Stimulated activated CD4-positive, alpha-beta T cell treated with anti-CD3 and anti-CD28 coated beads, TNF-alpha, amount 100 ng/mL, for 24 hours (primary cell): ENCODE data around the gene CHCHD6.

Experiments
- DNase-seq, 3 experiments: peaks; one replicate each; pipeline ENCODE4 v3.0.0-alpha.2; 2020; ENCODE audit warnings: low read depth in 3 of 3

CHCHD6 gene

DNA sequence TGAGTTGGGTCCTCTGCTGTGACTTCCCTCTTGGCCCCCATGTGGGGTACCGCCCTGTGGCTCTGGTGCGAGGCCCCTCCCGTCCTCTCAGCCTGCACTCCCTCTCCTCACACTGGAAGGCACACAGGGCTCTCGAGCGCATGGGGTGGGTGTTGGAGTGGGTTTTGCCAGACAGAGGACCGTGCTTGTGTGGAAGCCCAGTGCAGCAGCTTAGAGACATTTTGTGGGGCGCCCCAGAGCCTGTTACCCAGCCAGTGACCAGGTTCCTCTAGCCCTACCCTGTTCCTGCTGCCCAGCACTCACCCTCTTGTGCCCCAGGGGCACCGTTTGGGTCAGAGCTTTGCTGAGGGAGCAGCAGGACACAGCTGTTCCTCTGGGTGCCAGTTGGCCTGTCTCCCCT lies 288.7 kb downstream of the CHCHD6 start:
- no peak for DNase-seq

- no peak for DNase-seq
These were observed 289.4 kb downstream of the CHCHD6 start for GRCh38 chr3:126993436-126993835.

DNA sequence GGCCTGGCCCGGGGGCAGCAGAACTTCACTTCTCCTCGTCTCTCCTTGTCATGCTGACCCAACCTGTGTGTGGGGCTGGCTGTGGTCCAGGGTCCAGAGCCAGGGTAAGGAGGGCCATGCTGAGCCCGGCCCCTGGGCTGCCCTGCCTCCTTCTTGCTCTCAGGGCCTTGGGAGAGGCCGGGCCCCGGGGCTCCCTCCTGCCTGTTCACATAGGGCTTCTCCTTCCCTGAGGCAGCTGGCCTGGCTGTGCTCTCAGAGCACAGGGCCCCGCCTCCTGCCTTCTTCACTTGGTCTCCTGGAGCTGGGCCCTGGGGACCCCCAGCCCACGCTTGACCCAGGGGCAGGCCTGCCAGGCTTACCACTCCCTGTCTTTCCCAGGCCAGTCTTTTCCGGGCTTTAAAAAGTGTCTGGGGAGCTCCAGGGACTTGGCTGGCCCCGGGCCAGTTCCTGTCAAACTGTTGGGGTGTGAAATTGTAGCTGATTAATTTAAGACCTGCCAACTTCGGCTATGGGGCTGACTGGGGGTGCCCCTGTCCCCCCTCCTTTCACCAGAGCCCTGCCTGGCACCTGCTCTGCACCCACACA lies 290.7 kb downstream of the CHCHD6 start:
- DNase-seq = no peak

DNA sequence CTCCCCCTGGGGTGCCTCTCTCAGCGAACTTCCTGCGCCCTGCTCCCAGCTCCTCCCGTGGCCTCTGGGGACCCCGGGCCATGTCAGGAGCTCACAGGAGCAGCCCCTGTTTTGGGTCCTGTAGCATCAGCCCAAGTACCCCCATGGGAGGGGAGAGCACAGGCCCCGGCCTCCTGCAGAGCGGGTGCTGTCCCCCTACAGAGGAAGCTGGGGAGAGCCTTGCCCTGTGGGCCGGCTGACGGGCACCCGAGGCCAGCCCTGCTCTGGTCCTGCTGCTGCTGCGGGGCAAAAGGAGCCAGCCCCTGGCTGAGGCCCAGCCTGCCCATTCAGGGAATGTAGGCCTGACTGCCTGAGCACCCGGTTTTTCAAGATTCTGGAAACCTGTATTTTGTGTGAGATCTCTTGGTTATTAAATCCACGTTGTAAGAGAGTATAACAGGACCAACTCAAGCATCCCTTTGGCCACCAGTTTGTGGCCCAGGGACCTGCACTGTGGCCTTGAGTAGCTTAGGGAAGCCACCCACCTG lies 291.3 kb downstream of the CHCHD6 start:
- no peak for DNase-seq

GRCh38 chr3:126995926-126996512 lies 292.0 kb downstream of the CHCHD6 start:
- no peak for DNase-seq

DNA sequence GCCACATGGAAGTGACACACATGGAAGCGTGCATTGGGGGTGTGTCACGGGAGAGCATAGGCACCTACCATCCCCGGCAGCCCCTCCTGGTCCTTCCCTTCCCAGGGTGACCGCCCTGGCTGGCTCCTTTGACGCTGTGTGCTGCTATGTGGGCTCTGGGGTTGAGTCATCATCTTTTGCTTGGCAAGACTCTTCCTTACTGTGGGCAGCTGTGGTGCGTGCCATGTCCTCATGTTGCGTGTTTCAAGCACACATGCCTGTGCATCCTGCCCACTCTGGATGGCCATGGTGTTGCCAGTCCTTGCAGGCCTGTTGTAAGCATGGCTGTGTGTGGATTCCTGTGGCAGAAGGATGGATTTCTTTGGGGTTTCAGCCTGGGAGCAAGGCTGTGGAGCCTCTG lies 292.9 kb downstream of the CHCHD6 start:
- DNase-seq = no peak

- DNase-seq = no peak
These were observed 293.5 kb downstream of the CHCHD6 start for GRCh38 chr3:126997455-126998038.

- DNase-seq = no peak
These were observed 294.3 kb downstream of the CHCHD6 start for GRCh38 chr3:126998320-126998719.

DNA sequence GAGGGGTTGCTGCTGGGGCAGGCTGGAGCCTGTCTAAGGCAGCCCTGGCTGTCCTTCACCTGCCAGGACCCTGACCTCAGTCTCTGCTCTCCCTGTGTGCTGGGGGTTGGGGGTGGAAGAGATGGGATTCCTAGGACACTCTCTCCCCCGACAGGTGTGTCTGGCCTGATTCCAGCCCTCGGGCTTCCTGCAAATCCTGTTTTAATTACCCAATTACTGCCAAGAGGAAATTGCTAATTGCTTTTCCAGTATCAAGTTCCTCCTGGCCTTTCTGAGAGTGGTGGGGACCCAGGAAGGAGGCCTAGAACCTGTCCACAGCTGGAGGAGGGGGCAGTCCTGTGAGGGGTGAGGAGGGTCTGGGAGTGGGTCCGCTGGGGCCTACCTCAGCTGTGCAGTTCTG lies 294.7 kb downstream of the CHCHD6 start:
- no peak for DNase-seq

GRCh38 chr3:126999383-126999782 lies 295.3 kb downstream of the CHCHD6 start:
- no peak for DNase-seq

DNA sequence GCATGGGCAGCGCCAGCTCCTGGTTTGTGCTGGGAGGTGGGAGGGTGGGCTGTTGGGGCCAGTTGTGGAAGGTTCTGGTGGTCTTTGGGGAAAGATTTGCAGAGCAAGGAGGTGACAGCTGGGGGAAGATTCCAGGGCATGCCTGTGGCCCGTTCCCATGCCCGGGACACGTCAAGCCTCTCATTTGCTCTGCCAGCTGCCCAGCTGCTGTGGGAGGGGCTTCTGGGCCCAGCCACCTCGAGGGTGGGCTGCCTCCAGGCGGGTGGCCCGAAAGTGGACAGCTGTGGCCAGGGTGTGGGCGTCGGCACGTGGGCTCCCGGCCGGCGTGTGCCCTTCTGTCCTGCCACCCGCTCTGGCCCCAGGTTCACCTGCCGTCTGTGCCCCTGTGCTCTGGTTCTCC lies 296.1 kb downstream of the CHCHD6 start:
- no peak for DNase-seq

GRCh38 chr3:127000761-127001160 lies 296.7 kb downstream of the CHCHD6 start:
- no peak for DNase-seq

DNA sequence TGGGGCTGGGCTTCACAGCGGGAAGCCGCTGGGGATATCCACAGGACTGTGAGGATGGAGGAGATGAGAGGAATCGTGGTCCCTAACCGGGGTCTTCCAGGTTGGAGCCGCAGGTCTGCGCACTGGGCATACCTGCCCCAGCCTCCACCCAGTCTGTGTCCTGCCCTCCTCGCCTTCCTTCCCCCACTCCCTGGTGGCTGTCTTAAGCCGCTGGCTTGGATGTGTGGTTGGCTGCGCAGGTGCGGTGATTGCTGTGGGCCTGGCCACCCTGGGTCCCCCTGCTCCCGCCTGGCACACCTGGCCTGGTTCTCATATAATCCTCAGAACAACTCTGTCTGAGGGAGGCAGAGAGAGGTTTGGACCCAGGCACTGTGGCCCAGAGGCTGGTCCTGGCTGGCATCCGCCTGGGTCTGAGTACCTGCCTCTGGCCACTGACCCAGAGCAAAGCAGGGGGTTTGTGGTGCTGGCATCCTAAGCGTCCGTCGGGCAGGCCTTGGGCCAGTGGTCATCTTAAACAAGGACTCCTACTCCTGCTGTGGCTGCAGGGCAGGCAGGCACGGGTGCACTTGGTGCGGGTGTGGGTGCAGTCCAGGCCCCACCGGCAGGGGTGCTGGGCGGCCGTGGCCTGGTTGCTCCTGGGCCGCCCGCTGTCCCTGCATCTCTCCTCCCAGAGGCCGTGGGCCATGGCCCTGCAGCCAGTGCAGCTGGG lies 297.6 kb downstream of the CHCHD6 start:
- DNase-seq = no peak

- no peak for DNase-seq
These were observed 298.4 kb downstream of the CHCHD6 start for GRCh38 chr3:127002195-127003174.

DNA sequence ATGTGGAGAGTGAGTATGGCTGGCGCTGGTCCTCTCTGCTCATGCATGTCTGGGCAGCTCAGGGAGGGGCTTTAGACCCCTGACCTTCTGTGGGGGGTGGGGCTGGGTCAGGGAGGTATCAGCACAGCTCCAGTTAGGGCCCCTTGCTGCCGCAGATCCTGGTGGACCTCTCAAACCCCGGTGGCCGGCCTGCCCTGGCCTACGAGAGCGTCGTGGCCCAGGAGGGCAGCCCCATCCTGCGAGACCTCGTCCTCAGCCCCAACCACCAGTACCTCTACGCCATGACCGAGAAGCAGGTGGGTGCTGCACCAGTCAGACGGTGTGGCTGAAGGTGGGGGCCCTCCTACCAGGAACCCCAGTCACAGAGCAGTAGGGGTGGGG lies 299.1 kb downstream of the CHCHD6 start:
- DNase-seq = no peak

- DNase-seq = no peak
These were observed 299.7 kb downstream of the CHCHD6 start for GRCh38 chr3:127003601-127004280.

- no peak for DNase-seq
These were observed 300.8 kb downstream of the CHCHD6 start for GRCh38 chr3:127004641-127005397.

DNA sequence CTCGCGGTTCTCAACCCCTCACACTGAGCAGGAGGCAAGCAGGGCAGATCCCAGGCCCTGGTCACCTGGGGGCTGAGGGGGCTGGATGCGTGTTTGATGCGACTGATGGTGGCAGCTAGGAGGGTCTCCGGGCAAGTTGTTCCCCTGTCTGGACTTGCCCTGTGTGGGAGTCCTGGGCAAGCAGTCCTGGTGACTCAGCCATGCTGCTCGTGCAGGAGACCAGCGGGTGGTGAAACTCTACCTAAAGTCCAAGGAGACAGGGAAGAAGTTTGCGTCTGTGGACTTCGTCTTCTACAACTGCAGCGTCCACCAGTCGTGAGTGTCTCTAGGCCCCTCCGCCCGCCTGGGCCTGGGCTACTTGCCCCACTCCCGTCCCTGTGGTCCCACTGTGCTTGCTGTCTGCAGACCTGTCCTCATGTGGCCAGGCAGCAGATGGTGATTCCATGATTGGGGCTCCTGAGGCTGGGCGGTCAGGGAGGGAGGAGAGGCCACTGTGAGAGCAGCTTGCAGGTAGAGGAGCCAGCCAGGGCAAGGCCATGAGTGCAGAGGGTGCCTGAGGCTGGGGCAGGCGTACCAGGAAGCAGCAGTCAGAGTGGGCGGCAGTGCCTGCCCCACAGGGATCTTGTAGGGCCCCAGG lies 301.9 kb downstream of the CHCHD6 start:
- no peak for DNase-seq

DNA sequence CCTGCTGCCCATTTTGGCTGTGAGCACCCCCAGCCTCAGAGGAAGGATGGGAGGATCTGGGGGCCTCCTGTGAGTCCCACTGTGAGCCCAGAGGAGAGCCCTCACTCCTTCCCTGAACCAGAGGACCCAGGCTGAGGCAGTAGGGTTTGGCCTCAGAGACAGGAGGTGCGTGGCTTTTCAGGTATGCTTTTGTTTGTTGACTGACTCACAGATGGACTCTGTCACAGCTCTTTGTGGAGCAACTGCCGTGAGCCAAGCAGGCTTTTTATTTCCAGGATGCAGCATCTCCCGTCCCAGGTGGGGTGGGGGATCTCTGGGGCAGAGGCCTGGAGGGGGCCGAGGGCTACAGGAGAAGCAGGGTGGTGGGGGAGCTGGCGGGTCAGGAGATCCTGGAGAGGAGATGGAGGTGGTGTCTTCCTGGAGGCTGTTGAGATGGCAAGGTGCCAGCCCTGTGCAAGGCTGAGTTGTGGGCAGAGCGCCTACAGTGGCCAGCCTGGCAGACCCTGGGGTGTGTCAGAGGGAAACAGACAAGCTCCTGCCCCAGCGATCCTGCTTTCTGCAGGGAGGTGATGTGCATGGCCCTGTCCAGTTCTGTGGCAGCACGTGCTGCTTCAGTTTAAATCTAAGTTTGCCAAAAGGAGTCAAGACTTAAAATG lies 302.9 kb downstream of the CHCHD6 start:
- no peak for DNase-seq
